ENCODE results near the gene CFI.

Gene CFI

GRCh38 chr4:109729718-109730618 lies 71.8 kb downstream of the CFI start, which contains the start of gene PLA2G12A:
Gene PLA2G12A, minus strand, starts transcription at chr4:109730070. Its CDS starts 261 bp downstream, at chr4:109729809.
- DNase-seq: peak; percentile 16

DNA sequence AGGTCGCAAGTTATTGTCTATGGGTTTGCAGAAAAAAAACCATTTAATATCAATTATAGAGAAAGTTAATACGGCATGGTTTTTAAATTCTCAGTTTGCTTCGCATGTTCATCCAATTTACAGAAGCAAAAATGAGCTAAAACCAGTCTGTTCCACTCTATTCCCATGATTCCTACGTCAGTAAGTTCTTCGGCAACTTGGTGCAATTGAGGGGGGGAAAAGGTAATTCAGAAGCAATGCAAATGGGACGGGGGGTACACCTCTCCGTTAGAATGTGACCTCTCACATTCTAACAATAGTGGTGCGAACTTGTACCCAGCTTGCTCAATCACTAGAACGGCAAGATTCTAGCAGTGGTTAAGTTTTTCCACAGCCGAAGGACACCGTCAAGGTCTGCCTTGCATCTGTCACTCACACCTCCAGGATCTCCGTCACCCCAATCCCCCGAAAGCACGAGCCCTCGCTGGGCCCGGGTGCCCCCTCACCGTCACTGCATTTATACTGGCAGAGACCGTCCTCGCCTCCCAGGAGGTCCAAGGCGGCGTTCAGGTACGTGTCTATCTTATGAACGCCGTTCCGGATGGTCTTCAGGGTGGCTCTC lies 72.6 kb downstream of the CFI start:
- DNase-seq: no peak

GRCh38 chr4:109728385-109728784 lies 73.4 kb downstream of the CFI start:
- DNase-seq: no peak

- no peak for DNase-seq
Observed at GRCh38 chr4:109723110-109723509, 78.7 kb downstream of the CFI start.

- DNase-seq: no peak
Observed at GRCh38 chr4:109722357-109722756, 79.4 kb downstream of the CFI start.

GRCh38 chr4:109721033-109721432 lies 80.8 kb downstream of the CFI start:
- no peak for DNase-seq

- no peak for DNase-seq
Observed at GRCh38 chr4:109719604-109720003, 82.2 kb downstream of the CFI start.

GRCh38 chr4:109718759-109719158 lies 83.0 kb downstream of the CFI start:
- no peak for DNase-seq

DNA sequence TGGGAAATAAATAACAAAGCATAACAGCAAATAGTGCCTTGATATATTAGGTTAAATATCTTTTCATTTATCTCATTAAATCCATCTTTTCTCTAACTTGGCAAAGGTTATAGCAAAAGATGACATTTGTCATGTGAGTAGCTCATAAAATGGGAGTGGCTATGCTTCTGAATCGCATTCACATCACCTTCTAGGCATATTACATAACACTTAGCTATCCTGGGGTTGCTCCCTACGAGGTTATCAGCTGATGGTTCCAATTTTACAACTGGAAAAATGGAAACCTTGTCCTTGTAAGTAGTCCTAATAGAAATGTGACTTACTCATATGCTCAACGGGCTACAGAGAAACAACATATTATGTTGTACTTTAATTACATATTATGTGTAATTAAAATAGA lies 88.3 kb downstream of the CFI start:
- DNase-seq: no peak

- no peak for DNase-seq
Observed at GRCh38 chr4:109708990-109709389, 92.8 kb downstream of the CFI start.

GRCh38 chr4:109708435-109708834 lies 93.4 kb downstream of the CFI start:
- no peak for DNase-seq

- no peak for DNase-seq
Observed at GRCh38 chr4:109703664-109704361, 98.0 kb downstream of the CFI start.

- DNase-seq: no peak
Observed at GRCh38 chr4:109702950-109703663, 98.7 kb downstream of the CFI start, which contains the start of gene CASP6. Gene CASP6, minus strand, starts transcription at chr4:109703445. Its CDS starts 50 bp downstream, at chr4:109703395.

GRCh38 chr4:109701566-109702410 lies 100.0 kb downstream of the CFI start:
- no peak for DNase-seq

- no peak for DNase-seq
Observed at GRCh38 chr4:109699553-109700225, 102.1 kb downstream of the CFI start.

GRCh38 chr4:109698656-109699055 lies 103.1 kb downstream of the CFI start:
- no peak for DNase-seq

DNA sequence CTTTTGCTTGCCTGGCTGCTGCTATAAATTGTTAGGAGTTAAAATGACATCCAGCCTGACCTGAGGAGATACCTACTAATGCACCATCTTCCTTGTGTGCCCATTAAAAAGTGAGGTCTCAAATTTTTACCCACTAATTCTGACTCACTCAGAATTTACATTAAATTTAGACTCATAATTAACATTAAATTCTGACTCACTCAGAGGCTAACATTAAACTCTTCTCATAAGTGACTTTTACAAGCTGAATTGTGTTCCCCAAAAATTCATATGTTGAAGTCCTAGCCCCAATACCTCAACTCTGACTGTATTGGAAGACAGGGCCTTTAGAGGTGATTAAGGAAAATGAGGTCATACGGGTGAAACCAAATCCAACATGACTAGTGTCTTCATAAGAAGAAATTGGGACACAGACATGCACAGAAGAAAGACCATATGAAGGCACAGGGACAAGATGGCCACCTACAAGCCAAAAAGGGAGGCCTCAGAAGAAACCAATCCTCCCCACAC lies 110.3 kb downstream of the CFI start:
- DNase-seq: no peak
